ENCODE measurements around the gene GRAMD4. TPM values are rescaled to one million over a fixed set of nuclear protein-coding genes. Genes with fewer than 3 reads are reported as not detected.

GRAMD4 gene
- total RNA-seq, 1 donor from 2014 or later, result 77.6 TPM

DNA sequence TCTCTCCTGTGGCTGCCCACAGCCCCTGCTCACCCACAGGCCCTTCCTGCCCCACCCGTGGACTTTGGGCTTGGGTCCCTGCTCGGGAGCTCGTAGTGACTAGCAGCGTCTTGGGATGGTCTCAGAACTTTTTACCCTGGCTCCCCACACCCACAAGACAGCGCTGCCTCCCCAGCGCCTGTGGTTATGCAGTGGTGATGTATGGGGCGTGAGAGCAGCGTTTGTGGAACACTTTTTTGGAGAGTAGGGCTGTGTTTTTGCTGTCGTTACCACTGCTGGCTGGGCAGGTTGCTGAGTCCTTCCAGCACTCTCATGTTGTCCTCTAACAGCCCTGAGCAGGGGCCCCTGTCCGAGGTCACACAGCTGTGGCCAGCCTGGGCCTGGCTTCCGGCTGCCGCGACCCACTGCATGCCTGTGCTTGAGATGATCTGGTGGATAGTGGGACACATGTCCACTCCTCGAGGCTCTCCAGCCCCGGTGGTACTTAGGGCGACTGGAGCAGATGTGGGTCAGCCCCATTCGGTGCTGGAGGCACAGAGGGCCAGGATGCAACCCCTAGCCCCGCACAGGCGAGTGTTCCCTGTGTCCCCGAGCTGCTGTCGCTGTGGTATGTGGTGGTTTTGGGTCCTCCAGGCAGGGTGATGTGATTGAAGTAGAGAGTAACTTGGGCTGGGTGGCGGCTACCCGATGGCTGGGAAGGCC lies 7.1 kb upstream of the GRAMD4 start:
- TF ChIP-seq, protein P1, sequence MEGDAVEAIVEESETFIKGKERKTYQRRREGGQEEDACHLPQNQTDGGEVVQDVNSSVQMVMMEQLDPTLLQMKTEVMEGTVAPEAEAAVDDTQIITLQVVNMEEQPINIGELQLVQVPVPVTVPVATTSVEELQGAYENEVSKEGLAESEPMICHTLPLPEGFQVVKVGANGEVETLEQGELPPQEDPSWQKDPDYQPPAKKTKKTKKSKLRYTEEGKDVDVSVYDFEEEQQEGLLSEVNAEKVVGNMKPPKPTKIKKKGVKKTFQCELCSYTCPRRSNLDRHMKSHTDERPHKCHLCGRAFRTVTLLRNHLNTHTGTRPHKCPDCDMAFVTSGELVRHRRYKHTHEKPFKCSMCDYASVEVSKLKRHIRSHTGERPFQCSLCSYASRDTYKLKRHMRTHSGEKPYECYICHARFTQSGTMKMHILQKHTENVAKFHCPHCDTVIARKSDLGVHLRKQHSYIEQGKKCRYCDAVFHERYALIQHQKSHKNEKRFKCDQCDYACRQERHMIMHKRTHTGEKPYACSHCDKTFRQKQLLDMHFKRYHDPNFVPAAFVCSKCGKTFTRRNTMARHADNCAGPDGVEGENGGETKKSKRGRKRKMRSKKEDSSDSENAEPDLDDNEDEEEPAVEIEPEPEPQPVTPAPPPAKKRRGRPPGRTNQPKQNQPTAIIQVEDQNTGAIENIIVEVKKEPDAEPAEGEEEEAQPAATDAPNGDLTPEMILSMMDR (IDR thresholded peaks at IDR 0.05; ENCODE audit: borderline replicate concordance), result no peak
- no peaks in the 10 kb centered on the region for H3K36me3 ChIP-seq
- peak; percentile 42 for DNase-seq
- H3K27me3 ChIP-seq (ENCODE audit: low read depth), result no peaks in the 10 kb centered on the region
- peaks cover 70% of the 10 kb centered on the region for H3K4me1 ChIP-seq
- H3K27ac ChIP-seq (replicated peaks), result peak overlapping the region; percentile 74
- intact Hi-C loops (cut with micrococcal nuclease), result no loop called here
- H3K4me3 ChIP-seq, result peak overlapping the region; percentile 25
- no peaks in the 10 kb centered on the region for H3K9me3 ChIP-seq (replicated peaks)

DNA sequence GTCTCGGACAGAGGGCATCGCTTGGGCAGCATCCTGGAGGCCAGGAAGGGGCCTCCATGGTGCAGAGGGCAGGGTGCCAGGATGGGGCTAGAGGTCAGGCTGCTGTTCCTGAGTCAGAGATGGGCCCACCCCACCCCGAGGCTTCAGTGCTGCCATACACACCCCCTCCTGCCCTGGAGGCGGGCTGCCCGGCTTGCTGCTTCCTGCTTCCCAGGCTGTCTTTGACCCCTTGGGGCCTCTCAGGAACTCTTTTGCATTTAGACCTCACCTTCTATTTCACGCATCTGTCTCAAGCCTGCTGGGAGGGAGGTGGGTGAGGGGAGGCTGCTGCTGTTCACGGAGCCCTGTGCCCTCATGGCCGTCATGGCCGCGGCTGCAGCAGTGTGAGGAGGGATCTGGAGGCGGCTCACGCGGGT lies 6.6 kb upstream of the GRAMD4 start:
- no peaks in the 10 kb centered on the region for H3K9me3 ChIP-seq (replicated peaks)
- no peaks in the 10 kb centered on the region for H3K36me3 ChIP-seq
- intact Hi-C loops (cut with micrococcal nuclease), result no loop called here
- H3K27ac ChIP-seq (replicated peaks), result peak overlapping the region; percentile 74
- no peak for DNase-seq
- TF ChIP-seq, protein P1 (IDR thresholded peaks at IDR 0.05; ENCODE audit: borderline replicate concordance), result no peak
- no peaks in the 10 kb centered on the region for H3K27me3 ChIP-seq (ENCODE audit: low read depth)
- H3K4me3 ChIP-seq, result peak overlapping the region; percentile 25
- H3K4me1 ChIP-seq, result peaks cover 70% of the 10 kb centered on the region

DNA sequence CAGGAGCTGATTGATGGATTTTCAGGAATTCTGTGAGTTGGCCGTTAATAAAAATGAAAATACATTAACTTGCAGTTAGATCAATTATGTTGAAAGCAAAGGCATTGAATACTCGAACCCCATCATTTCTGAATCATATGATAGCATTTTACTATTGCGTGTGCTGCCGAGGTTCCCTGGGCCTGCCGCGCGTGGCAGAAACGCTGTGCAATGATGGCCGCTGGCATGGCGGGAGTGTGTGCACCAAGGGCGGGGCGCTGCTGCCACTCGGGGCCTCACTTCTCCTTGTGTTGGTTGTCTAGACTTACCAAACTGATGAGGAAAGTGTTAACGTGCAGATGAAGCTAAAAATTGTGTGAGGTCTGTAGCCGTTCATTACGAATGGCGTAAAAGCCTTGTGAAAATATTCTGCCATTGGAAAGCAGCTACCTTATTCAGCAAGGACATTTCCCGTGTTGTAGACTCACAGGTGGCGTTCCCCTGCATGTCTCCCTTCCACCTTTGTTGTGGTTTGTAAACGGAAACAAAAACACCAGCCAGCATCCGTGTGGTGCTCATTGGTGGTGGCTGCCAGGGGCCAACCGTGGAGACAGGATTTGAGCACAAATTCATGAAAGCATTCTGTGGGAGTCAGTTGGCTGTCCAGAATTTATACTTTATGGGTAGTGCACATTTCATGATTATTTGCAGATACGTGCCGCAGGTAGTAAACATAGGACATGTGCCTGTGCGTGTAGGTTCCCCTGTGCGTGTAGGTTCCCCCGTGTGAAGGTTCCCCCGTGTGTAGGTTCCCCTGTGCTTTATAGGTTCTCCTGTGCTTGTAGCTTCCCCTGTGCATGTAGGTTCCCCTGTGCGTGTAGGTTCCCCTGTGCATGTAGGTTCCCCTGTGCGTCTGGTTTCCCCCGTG lies 5.9 kb upstream of the GRAMD4 start:
- Histone ChIP-seq H3K27ac (replicated peaks) (peak overlapping the region; percentile 74), H3K36me3 (no peaks in the 10 kb centered on the region), H3K4me3 (peak overlapping the region; percentile 25), H3K27me3 (ENCODE audit: low read depth) (no peaks in the 10 kb centered on the region), H3K9me3 (replicated peaks) (no peaks in the 10 kb centered on the region), H3K4me1 (peaks cover 70% of the 10 kb centered on the region)
- TF ChIP-seq, protein P1 (IDR thresholded peaks at IDR 0.05; ENCODE audit: borderline replicate concordance), result no peak
- intact Hi-C loops (cut with micrococcal nuclease), result no loop called here
- DNase-seq, result no peak

DNA sequence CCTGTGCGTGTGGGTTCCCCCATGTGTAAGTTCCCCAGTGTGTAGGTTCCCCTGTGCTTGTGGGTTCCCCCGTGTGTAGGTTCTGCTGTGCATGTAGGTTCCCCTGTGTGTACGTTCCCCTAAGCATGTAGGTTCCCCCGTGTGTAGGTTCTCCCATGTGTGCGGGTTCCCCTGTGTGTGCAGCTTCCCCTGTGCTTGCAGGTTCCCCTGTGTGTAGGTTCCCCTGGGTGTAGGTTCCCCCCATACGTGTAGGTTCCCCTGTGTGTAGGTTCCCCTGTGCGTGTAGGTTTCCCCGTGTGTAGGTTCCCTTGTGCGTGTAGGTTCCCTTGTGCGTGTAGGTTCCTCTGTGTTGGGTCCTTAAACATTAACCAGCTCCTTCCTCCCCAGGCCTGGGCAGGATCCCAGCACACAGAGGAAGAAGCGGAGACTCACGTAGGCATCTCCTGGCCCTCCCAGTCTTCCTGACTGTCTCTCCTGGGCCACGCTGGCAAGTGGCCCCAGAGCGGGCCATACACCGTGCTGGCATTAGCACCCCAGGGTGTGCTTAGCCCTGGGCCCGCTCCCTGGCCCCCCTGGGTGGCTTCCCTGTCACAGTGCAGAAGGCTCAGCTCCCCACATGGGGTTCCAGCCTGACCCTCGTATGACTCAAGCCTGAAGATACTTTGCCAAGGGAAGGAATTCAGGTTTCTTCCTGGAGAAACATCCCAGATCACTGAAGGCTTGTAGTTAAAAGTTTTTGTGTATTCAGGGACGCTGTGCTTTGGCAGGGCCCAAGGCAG lies 2.8 kb upstream of the GRAMD4 start:
- H3K4me1 ChIP-seq, result peaks cover 75% of the 10 kb centered on the region
- H3K36me3 ChIP-seq, result no peaks in the 10 kb centered on the region
- TF ChIP-seq, protein P1 (IDR thresholded peaks at IDR 0.05; ENCODE audit: borderline replicate concordance), result no peak
- H3K4me3 ChIP-seq, result no peak overlapping the region
- intact Hi-C loops (cut with micrococcal nuclease), result no loop called here
- no peaks in the 10 kb centered on the region for H3K9me3 ChIP-seq (replicated peaks)
- H3K27me3 ChIP-seq (ENCODE audit: low read depth), result no peaks in the 10 kb centered on the region
- H3K27ac ChIP-seq (replicated peaks), result peak overlapping the region; percentile 87
- no peak for DNase-seq

DNA sequence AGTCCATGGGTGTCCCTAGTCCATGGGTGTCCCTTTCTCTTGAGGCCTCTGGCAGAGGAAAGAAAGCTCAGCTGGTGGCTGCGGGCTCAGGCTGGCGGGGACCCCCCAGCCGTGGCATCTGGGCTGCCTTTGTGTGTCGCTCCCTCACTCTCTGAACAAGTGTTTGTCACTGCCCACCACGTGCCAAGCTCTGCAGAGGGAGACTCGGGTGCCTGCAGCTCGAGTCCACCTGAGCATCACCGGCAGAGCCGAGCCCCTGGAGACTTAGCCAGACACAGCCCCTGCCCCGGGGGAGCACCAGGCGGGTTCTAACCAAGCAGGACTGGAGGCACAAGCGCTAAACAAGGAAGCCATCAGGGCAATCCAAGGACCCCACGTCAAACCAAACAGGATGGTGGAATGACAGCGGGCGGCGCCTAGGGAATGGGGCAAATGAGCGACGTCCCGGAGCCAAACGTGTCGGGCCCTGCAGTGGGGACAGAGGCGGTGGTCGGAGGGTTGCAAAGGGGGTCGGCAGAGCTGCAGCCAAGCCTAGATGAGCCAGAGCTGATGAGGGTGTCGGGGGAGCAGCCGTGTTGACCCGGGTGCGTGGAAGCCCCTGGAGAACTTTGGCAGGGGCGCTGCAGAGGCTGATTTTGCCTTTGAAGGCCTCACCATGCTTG lies 2.1 kb upstream of the GRAMD4 start:
- Histone ChIP-seq H3K9me3 (replicated peaks) (no peaks in the 10 kb centered on the region), H3K4me3 (no peak overlapping the region), H3K36me3 (no peaks in the 10 kb centered on the region), H3K4me1 (peaks cover 75% of the 10 kb centered on the region), H3K27me3 (ENCODE audit: low read depth) (no peaks in the 10 kb centered on the region), H3K27ac (replicated peaks) (peak overlapping the region; percentile 87)
- intact Hi-C loops (cut with micrococcal nuclease), result no loop called here
- no peak for DNase-seq
- TF ChIP-seq, protein P1 (IDR thresholded peaks at IDR 0.05; ENCODE audit: borderline replicate concordance), result no peak
